Measurements from ENCODE around the gene DRAM2.

GRCh38 chr1:111176678-111177077 lies 36.8 kb upstream of the DRAM2 start:
- TF ChIP-seq CTCF (IDR thresholded peaks at IDR 0.05; ENCODE audit: low read length) (no peak), EZH2 (IDR thresholded peaks at IDR 0.05; ENCODE audit: borderline replicate concordance, low read length) (no peak)

Data from OCI-LY1 (cell line).